Fibroblast of pulmonary artery (primary cell): ENCODE data around the gene GPR149.
A peak's percentile ranks its signal among the peaks of the same experiment; 100 is the strongest.

Source experiments
- DNase-seq: peaks from one replicate; pipeline ENCODE4 v3.0.0-alpha.2; 2010; ENCODE audit warnings: low read depth
- H3K4me3 ChIP-seq: replicated peaks from 2 replicates; pipeline ENCODE4 v1.5.1; 2011; ENCODE audit warnings: low read depth, mild to moderate bottlenecking, control low read depth, low read length, moderate library complexity
- TF ChIP-seq, protein P1 (sequence below): IDR thresholded peaks from 2 replicates; pipeline ENCODE4 v1.5.1; 2011; ENCODE audit warnings: mild to moderate bottlenecking, control low read depth, low read length, inconsistent platforms; ENCODE audit errors: missing control alignments

GPR149 gene

DNA sequence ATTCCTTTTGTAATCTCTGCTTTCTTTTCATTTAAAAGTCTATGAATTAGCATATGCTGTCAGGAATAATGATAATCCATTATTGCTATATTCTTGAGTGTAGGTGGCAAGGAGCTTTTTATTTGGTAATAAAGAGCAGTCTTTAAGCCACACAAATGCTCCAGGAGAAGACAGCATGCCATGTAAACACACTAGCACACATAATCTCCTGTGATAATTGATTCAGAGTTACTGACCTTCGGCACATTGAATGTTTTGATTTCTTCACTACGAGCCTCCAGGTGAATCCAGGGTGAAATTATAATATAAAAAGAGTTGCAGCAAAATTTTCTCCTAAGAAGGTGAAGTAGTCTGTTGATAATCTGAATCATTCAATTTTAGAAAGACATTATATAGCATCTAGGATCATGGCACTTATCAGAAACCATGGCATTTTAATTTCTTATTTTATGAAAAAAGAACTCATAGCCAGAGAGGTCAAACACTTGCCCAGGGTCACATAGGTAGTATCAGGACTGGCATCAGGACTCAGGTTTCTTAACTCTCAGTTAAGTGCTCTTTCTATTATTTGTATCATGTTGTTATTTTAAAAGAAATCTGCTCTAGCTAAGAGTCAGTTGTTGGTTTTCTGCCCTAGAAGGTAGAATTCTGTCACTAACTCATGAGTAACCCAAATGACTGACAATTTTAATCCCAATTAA lies 84.4 kb downstream of the GPR149 start:
- TF ChIP-seq, protein P1, sequence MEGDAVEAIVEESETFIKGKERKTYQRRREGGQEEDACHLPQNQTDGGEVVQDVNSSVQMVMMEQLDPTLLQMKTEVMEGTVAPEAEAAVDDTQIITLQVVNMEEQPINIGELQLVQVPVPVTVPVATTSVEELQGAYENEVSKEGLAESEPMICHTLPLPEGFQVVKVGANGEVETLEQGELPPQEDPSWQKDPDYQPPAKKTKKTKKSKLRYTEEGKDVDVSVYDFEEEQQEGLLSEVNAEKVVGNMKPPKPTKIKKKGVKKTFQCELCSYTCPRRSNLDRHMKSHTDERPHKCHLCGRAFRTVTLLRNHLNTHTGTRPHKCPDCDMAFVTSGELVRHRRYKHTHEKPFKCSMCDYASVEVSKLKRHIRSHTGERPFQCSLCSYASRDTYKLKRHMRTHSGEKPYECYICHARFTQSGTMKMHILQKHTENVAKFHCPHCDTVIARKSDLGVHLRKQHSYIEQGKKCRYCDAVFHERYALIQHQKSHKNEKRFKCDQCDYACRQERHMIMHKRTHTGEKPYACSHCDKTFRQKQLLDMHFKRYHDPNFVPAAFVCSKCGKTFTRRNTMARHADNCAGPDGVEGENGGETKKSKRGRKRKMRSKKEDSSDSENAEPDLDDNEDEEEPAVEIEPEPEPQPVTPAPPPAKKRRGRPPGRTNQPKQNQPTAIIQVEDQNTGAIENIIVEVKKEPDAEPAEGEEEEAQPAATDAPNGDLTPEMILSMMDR = no peak
- DNase-seq = no peak
- H3K4me3 ChIP-seq = no peak overlapping the region

DNA sequence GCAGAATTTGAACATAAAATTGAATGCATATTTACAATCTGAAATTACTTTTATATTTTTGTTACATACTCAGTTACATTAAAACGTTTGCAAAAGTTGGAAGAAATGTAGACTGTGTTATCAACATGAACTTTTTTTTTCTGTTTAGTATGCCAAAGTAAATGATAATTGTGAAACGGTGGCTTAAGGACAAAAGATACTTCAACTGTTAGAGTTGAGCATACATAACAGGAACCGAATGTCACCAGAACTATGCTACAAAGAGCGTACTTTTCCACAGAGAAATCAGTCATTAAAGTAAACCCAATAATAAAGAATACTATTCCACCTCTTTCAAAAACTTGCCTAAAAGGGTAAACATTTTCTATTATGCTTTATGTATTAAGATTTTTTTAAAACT lies 91.4 kb downstream of the GPR149 start:
- no peak for DNase-seq
- no peak overlapping the region for H3K4me3 ChIP-seq
- TF ChIP-seq, protein P1 = no peak

DNA sequence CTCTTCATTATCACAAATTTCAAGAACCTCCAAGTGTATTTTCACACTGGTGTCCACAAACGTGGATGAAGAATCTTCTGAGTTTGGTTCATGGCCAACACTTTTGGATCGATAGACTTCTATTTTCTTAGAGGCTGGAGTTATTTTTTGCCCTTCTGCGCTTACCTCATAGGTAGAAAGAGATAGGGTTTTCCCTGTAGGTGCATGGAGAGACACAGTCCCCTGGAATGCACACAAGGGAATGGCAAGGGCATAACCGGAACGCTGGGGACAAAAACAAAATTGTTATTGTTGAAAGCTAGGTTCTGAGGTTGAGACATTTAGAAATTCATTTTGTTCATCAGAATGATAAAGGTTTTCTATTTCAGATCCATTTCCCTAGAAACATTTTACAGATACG lies 92.0 kb downstream of the GPR149 start:
- H3K4me3 ChIP-seq = no peak overlapping the region
- DNase-seq = no peak
- TF ChIP-seq, protein P1 = no peak

DNA sequence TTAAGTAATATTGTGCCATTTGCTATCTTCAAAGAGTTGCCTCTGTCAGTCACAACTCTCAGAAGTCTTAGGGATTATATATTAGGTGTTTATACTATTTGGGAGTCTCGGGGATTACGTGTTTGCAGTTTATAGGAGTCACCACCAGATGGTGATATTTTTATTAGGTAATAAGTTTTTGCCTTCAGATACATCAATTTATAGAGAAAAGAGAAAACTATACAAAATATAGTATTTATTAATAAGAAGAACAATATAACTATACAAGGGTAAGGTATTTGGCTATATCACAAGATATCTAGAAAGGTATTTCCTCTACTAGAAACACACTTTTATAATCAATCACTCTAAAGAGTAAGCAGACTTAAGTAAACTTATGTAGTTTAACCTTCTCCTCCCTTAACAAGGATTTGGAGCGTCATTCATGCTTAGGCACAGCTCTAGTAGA lies 95.0 kb downstream of the GPR149 start:
- TF ChIP-seq, protein P1 = peak; percentile 61
- peak; percentile 62 for DNase-seq
- no peak overlapping the region for H3K4me3 ChIP-seq

DNA sequence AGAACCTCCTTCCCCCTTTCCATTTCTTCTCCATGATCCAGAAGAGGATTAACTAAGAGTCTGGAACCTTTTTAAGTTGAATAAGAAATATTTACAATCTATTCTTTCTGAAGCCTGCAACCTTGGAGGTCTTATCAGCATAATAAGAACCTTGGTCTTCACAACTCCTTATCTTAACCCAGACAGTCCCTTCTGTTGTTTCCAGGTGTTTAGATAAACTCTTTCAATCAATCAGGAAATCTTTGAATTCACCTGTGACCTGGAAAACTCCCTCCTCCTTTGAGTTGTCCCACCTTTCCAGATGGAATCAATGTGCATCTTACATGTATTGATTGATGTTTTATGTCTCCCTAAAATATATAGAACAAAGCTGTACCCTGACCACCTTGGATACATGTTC lies 102.1 kb downstream of the GPR149 start:
- TF ChIP-seq, protein P1 = no peak
- no peak overlapping the region for H3K4me3 ChIP-seq
- no peak for DNase-seq

DNA sequence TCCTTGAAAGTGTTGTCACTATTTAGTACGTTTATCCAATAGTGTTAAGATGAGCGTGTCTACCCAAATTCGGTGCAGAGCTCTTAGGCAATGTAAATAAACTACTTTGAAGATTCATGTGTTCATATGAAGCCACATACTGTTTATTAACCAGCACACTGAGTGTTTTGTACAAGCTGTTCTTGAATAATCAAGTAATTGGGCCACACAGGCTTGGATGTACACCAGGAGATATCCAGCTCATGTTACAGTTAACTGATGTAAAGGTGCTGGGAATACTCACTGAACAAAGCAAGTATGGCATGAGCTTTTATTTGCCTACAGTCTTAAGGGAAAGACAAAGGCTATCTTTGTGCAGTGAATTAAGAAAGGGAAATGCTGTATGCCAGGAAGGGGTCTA lies 105.1 kb downstream of the GPR149 start:
- DNase-seq = no peak
- TF ChIP-seq, protein P1 = no peak
- peak overlapping the region; percentile 91 for H3K4me3 ChIP-seq

DNA sequence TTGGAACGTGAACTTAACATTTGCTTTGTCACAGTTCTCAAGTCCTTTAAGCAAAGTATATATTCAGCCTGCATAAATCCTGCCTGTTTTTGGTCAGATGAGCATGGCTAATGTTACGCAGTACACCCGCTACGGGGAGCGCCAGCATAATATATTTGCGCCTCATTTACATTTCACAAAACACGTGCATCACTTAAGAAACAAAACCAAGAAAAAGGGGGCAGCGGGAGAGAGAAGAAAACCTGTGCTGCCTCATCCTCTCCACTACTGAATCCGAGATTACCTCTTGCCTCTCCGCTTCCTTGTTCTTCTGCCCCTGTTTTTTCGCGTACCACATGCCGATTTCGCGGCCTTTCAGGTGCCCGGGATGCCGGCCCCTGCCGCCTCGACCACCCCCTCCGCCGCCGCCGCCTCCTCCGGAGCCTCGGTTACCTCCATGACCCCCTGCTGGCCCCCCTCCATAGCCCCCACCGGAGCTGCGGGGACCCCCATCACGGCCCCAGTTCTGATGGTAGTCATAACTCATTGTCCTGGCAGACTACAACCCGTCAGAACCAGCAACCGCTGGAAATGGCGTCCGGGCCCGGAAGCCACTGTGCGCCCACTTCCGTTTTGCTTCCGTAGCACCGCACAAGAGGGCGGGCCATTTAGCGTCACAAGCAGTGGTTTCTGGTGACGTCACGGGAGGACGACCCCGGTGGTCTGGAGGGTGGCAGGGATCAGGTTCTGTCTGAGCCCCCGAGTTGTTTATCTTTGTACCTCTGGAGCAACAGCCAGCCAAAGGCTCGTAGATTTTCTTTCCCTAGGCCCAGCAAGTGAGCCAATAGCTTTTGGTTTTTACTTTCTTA lies 105.9 kb downstream of the GPR149 start, which contains the start of gene DHX36:
TSS of gene DHX36 (minus strand) at position 597 of the 848 bp plus-strand sequence. CDS start at position 526, 71 bp downstream.
- H3K4me3 ChIP-seq = peak within 1 kb of the TSS; percentile 91
- peak; percentile 95 for DNase-seq

More for the DNA sequence above, 105.9 kb downstream of the GPR149 start, which contains the start of gene DHX36:
- TF ChIP-seq, protein P1 = peak; percentile 1
